ENCODE data around the gene RREB1. TPM values are rescaled to one million over a fixed set of nuclear protein-coding genes. Genes with fewer than 3 reads are reported as not detected.
A peak's percentile ranks its signal among the peaks of the same experiment; 100 is the strongest.

RREB1 gene
- total and polyA plus RNA-seq, 12 donors = 3.0 to 47.1 (median 36.1) TPM

DNA sequence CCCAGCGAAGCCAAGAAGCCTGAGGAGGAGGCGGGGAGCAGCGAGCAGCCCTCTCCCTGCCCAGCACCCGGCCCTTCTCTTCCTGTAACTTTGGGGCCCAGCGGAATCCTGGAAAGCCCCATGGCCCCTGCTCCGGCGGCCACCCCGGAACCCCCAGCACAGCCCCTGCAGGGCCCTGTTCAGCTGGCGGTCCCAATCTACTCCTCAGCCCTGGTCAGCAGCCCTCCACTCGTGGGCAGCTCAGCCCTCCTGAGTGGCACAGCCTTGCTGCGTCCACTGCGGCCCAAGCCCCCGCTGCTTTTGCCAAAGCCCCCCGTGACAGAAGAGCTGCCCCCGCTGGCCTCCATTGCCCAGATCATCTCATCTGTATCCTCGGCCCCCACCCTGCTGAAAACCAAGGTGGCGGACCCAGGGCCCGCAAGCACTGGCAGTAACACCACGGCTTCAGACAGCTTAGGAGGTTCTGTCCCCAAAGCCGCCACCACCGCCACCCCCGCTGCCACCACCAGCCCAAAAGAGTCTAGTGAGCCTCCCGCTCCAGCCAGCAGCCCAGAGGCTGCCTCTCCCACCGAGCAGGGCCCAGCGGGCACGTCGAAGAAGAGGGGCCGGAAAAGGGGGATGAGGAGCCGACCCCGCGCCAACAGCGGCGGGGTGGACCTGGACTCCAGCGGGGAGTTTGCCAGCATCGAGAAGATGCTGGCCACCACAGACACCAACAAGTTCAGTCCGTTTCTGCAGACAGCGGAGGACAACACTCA is 123.4 kb downstream of the RREB1 start:
- H3K27ac ChIP-seq = no peak overlapping the region
- H3K4me3 ChIP-seq = no peak overlapping the region
- no peaks in the 10 kb centered on the region for H3K9me3 ChIP-seq
- no peak for TF ChIP-seq CTCF (IDR thresholded peaks at IDR 0.05)
- ATAC-seq (peak in 1 of 8 donors; percentile 37), DNase-seq (no peak)
- H3K27me3 ChIP-seq = no peaks in the 10 kb centered on the region
- peaks cover 5 to 29% (median 14%) of the 10 kb centered on the region in 9 donors for H3K4me1 ChIP-seq
- H3K36me3 ChIP-seq = peaks cover 10 to 100% (median 50%) of the 10 kb centered on the region in 9 donors
- WGBS, 2 donors = 97% methylated on average over 37 of the region's 37 CpGs
- intact Hi-C loops (cut with DNase I) = loop anchor here in 5 of 10 donors (10.0 kb wide), 5 partner anchors 116 to 326 kb away; partner anchors contain the start of gene RREB1 (in 1 of the 5)

DNA sequence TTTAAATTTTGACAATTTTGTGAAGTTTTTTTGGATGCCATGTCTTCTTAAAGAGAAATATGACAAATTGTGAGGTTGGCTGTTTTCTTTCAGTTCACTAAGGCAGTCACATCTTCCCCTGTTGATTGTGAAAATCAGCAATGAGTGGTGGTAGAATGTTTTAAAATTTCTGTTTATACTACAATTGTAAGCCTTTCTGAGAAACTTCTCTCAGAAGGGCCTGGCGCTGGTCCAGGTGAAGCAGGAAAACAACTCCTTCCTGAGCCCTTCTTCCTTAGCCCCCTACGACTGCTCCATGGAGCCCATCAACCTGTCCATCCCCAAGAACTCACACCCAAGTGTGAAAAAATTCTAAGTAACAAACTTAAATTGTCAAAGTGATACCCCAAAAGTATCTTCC is 124.6 kb downstream of the RREB1 start:
- Histone ChIP-seq H3K36me3 (peaks cover 10 to 93% (median 41%) of the 10 kb centered on the region in 9 donors), H3K9me3 (no peaks in the 10 kb centered on the region), H3K4me1 (peaks cover 5 to 40% (median 19%) of the 10 kb centered on the region in 9 donors), H3K27ac (no peak overlapping the region), H3K27me3 (no peaks in the 10 kb centered on the region), H3K4me3 (no peak overlapping the region)
- ATAC-seq = no peak
- no peak for TF ChIP-seq CTCF (IDR thresholded peaks at IDR 0.05)
- intact Hi-C loops (cut with DNase I) = loop anchor here in 5 of 10 donors (10.0 kb wide), 5 partner anchors 118 to 328 kb away; partner anchors contain the start of gene RREB1 (in 1 of the 5)
- 71 to 77% methylated on average over 2 of the region's 2 CpGs for WGBS, 2 donors
- no peak for DNase-seq

DNA sequence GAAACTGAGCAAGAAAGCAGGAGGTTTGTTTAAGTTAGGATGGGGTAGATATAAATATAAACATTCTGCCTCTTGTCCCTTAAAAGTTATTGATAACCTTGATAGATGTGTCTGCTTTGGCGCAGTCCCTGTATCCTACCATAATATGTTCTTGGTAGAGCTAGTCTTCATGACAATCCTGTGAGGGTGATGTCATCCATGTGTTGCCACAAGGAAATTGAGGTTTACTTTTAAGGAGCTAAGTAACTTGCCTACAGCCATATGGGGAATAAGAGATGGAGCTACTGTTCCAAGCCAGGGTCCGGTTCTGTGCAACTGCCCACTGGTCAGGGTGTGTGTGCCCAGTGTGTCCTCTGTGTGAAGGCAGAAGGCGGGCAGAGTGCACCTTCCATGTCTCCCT is 126.8 kb downstream of the RREB1 start:
- 94 to 96% methylated on average over 3 of the region's 3 CpGs for WGBS, 2 donors
- H3K36me3 ChIP-seq = peaks cover 9 to 81% (median 27%) of the 10 kb centered on the region in 9 donors

More for the DNA sequence above, 126.8 kb downstream of the RREB1 start:
- no peak overlapping the region for H3K27ac ChIP-seq
- peaks cover 5 to 53% (median 30%) of the 10 kb centered on the region in 9 donors for H3K4me1 ChIP-seq
- no peaks in the 10 kb centered on the region for H3K9me3 ChIP-seq
- intact Hi-C loops (cut with DNase I) = loop anchor here in 5 of 10 donors (10.0 kb wide), 5 partner anchors 120 to 330 kb away; partner anchors contain the start of gene RREB1 (in 1 of the 5)
- DNase-seq (no peak), ATAC-seq (no peak)
- H3K27me3 ChIP-seq = no peaks in the 10 kb centered on the region
- TF ChIP-seq CTCF (IDR thresholded peaks at IDR 0.05) = no peak
- no peak overlapping the region for H3K4me3 ChIP-seq

Measured in heart right ventricle (tissue), 16 donors.